Measurements from ENCODE around the gene HBP1. TPM values are rescaled to one million over a fixed set of nuclear protein-coding genes. Genes with fewer than 3 reads are reported as not detected.

HBP1 gene
- polyA plus RNA-seq, 1 donor from 2014 or later = 37.7 TPM

DNA sequence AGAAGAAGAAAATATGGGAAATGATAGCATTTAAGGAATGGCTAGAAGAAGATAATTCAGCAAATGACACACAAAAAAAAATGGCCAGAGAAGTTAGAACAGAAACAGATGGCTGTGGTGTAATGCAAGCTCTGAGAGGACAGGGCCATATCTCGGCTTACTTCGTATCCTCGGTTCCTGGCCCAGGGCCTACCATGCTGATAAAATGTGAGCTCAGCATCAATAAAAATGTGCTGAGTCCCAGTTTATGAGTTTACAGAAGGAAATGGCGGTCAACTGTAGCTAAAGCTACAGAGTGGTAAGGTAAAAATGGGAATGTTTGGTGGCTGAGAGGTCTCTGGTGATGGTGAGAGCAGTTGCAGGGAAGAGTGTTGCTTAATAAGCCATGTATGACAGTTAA, 40.8 kb downstream of the HBP1 start:
- Histone ChIP-seq H3K4me3 (ENCODE audit: low read length) (no peak overlapping the region), H3K79me2 (replicated peaks; ENCODE audit: insufficient read depth, low read length) (no peaks in the 10 kb centered on the region), H4K20me1 (ENCODE audit: insufficient read depth) (no peaks in the 10 kb centered on the region), H3K9ac (ENCODE audit: low read length) (no peak overlapping the region), H2AFZ (ENCODE audit: low read depth, low read length) (no peak overlapping the region), H3K36me3 (ENCODE audit: insufficient read depth, low read length) (peaks cover 4% of the 10 kb centered on the region), H3K9me2 (ENCODE audit: insufficient read depth, low read length) (no peaks in the 10 kb centered on the region), H3K27me3 (ENCODE audit: insufficient read depth, low read depth, low read length) (no peaks in the 10 kb centered on the region), H3K9me3 (ENCODE audit: low read length) (no peaks in the 10 kb centered on the region), H3K4me2 (ENCODE audit: low read length) (no peak overlapping the region), H3K27ac (ENCODE audit: low read length) (no peak overlapping the region), H3F3A (ENCODE audit: insufficient read depth, low read length, poor library complexity, severe bottlenecking) (no peaks in the 10 kb centered on the region)
- TF ChIP-seq EP300 (conservative IDR thresholded peaks at IDR 0.05; ENCODE audit: poor library complexity, severe bottlenecking) (no peak), RAD21 (conservative IDR thresholded peaks at IDR 0.05) (no peak), POLR2AphosphoS5 (IDR thresholded peaks at IDR 0.05) (no peak), EZH2 (IDR thresholded peaks at IDR 0.05; ENCODE audit: borderline replicate concordance, insufficient read depth, low read length, poor library complexity, severe bottlenecking) (no peak), SMC3 (conservative IDR thresholded peaks at IDR 0.05; ENCODE audit: poor library complexity) (no peak)
- TF ChIP-seq, protein P1, sequence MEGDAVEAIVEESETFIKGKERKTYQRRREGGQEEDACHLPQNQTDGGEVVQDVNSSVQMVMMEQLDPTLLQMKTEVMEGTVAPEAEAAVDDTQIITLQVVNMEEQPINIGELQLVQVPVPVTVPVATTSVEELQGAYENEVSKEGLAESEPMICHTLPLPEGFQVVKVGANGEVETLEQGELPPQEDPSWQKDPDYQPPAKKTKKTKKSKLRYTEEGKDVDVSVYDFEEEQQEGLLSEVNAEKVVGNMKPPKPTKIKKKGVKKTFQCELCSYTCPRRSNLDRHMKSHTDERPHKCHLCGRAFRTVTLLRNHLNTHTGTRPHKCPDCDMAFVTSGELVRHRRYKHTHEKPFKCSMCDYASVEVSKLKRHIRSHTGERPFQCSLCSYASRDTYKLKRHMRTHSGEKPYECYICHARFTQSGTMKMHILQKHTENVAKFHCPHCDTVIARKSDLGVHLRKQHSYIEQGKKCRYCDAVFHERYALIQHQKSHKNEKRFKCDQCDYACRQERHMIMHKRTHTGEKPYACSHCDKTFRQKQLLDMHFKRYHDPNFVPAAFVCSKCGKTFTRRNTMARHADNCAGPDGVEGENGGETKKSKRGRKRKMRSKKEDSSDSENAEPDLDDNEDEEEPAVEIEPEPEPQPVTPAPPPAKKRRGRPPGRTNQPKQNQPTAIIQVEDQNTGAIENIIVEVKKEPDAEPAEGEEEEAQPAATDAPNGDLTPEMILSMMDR (IDR thresholded peaks at IDR 0.05; ENCODE audit: poor library complexity, severe bottlenecking) = no peak

DNA sequence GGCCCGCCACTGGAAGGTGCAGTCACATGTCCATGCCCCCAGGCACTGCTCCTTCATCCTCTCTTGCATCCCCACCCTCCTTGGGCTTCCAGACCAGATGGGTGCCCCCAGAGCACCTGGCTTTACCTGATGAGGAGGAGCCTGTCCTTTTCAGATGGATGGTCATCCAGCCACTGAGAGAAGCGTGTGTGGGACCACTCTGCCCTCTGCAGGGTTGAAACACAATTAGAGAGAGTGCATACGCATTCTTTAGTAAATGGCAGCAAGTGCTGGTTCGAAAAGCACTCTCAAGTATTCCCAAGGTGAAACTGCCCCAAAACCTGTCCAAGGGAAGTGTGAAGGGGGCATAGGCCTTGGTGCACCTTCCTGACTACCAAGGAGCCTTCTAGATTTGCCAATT, 41.6 kb downstream of the HBP1 start:
- Histone ChIP-seq H3K9ac (ENCODE audit: low read length) (no peak overlapping the region), H3F3A (ENCODE audit: insufficient read depth, low read length, poor library complexity, severe bottlenecking) (no peaks in the 10 kb centered on the region), H4K20me1 (ENCODE audit: insufficient read depth) (no peaks in the 10 kb centered on the region), H3K4me3 (ENCODE audit: low read length) (no peak overlapping the region), H3K27me3 (ENCODE audit: insufficient read depth, low read depth, low read length) (no peaks in the 10 kb centered on the region), H3K79me2 (replicated peaks; ENCODE audit: insufficient read depth, low read length) (no peaks in the 10 kb centered on the region), H3K27ac (ENCODE audit: low read length) (no peak overlapping the region), H3K9me2 (ENCODE audit: insufficient read depth, low read length) (no peaks in the 10 kb centered on the region), H3K36me3 (ENCODE audit: insufficient read depth, low read length) (no peaks in the 10 kb centered on the region), H3K9me3 (ENCODE audit: low read length) (no peaks in the 10 kb centered on the region), H2AFZ (ENCODE audit: low read depth, low read length) (no peak overlapping the region), H3K4me2 (ENCODE audit: low read length) (no peak overlapping the region)
- TF ChIP-seq, protein P1 (IDR thresholded peaks at IDR 0.05; ENCODE audit: poor library complexity, severe bottlenecking) = no peak

DNA sequence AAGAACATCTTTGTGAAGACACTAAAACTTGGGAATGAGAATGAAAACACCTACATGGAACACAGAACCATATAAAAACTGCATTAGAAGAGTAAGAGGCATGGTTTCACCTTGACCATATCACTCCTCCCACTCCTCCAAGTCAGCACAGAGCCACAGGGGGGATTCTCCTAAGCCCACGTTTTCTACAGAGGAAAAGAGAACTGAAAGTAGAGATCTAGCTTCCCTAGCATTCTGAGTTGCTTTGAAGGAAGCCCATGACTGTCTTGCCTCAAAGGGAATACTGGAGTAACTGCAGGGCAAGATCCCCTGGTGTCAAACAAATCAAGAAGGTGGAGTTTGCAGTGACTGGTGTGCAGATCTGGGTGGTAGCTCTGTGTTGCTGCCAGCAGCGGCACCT, 43.9 kb downstream of the HBP1 start:
- Histone ChIP-seq H3K9me2 (ENCODE audit: insufficient read depth, low read length) (no peaks in the 10 kb centered on the region), H3K9me3 (ENCODE audit: low read length) (no peaks in the 10 kb centered on the region), H3K79me2 (replicated peaks; ENCODE audit: insufficient read depth, low read length) (no peaks in the 10 kb centered on the region), H2AFZ (ENCODE audit: low read depth, low read length) (no peak overlapping the region), H3F3A (ENCODE audit: insufficient read depth, low read length, poor library complexity, severe bottlenecking) (no peaks in the 10 kb centered on the region), H3K27me3 (ENCODE audit: insufficient read depth, low read depth, low read length) (no peaks in the 10 kb centered on the region), H3K27ac (ENCODE audit: low read length) (no peak overlapping the region), H3K36me3 (ENCODE audit: insufficient read depth, low read length) (no peaks in the 10 kb centered on the region), H3K4me2 (ENCODE audit: low read length) (no peak overlapping the region), H4K20me1 (ENCODE audit: insufficient read depth) (no peaks in the 10 kb centered on the region), H3K9ac (ENCODE audit: low read length) (no peak overlapping the region), H3K4me3 (ENCODE audit: low read length) (no peak overlapping the region)
- TF ChIP-seq MXI1 (conservative IDR thresholded peaks at IDR 0.05; ENCODE audit: poor library complexity, severe bottlenecking) (no peak), EZH2 (IDR thresholded peaks at IDR 0.05; ENCODE audit: borderline replicate concordance, insufficient read depth, low read length, poor library complexity, severe bottlenecking) (no peak)

All from neural cell (in vitro differentiated cells).